GM12878 (cell line): Measurements from ENCODE around the gene PTPN13. TPM values are rescaled to one million over a fixed set of nuclear protein-coding genes. Genes with fewer than 3 reads are reported as not detected.

Experiments used
- ASH2L ChIP-seq: fragments of 300-600, 200-600 bp; sonication (generic); IDR thresholded peaks from 2 replicates; pipeline ENCODE4 v1.6.1; 2017; ENCODE audit warnings: low read depth, mild to moderate bottlenecking, borderline replicate concordance
- CBX3 ChIP-seq: fragments of 200-600 bp; sonication (generic); IDR thresholded peaks from 2 replicates; pipeline ENCODE4 v1.6.1; 2016; ENCODE audit warnings: low read depth, borderline replicate concordance
- E2F4 ChIP-seq: IDR thresholded peaks from 2 replicates; pipeline ENCODE4 v1.6.1; 2012; ENCODE audit warnings: low read depth, low read length, improper control_type of control experiment
- ELK1 ChIP-seq: IDR thresholded peaks from 2 replicates; pipeline ENCODE4 v1.6.1; 2012; ENCODE audit warnings: low read depth, low read length, improper control_type of control experiment
- ESRRA ChIP-seq: IDR thresholded peaks from 2 replicates; pipeline ENCODE4 v1.6.1; 2012; ENCODE audit warnings: mild to moderate bottlenecking, low read length, improper control_type of control experiment
- FOXK2 ChIP-seq: fragments of 450-650 bp; IDR thresholded peaks from 2 replicates; pipeline ENCODE4 v1.6.1; 2017; ENCODE audit warnings: mild to moderate bottlenecking, moderate library complexity
- IRF4 ChIP-seq: IDR thresholded peaks from 2 replicates; pipeline ENCODE4 v1.6.1; 2011; ENCODE audit warnings: low read depth, low read length
- MYC ChIP-seq: IDR thresholded peaks from 2 replicates; pipeline ENCODE4 v1.6.1; 2011; ENCODE audit warnings: mild to moderate bottlenecking, low read length, moderate library complexity, inconsistent platforms; ENCODE audit not compliant: insufficient read depth, insufficient replicate concordance, insufficient read length, severe bottlenecking
- NFIC ChIP-seq: IDR thresholded peaks from 2 replicates; pipeline ENCODE4 v1.6.1; 2012; ENCODE audit warnings: low read depth, mild to moderate bottlenecking, inconsistent platforms, low read length, moderate library complexity
- NFXL1 ChIP-seq: fragments of 450-650 bp; IDR thresholded peaks from 2 replicates; pipeline ENCODE4 v1.6.1; 2017; ENCODE audit warnings: antibody characterized with exemption, mild to moderate bottlenecking, borderline replicate concordance
- NRF1 ChIP-seq: conservative IDR thresholded peaks from 2 replicates; pipeline ENCODE4 v1.6.1; 2011; ENCODE audit warnings: mild to moderate bottlenecking, low read depth, low read length, improper control_type of control experiment
- PML ChIP-seq: IDR thresholded peaks from 2 replicates; pipeline ENCODE4 v1.6.1; 2012; ENCODE audit warnings: low read length, inconsistent platforms
- RBBP5 ChIP-seq: fragments of 200-600 bp; sonication (generic); conservative IDR thresholded peaks from 2 replicates; pipeline ENCODE4 v1.6.1; 2016
- RCOR1 ChIP-seq: conservative IDR thresholded peaks from 2 replicates; pipeline ENCODE4 v1.6.1; 2012; ENCODE audit warnings: low read depth, low read length, improper control_type of control experiment
- RELA ChIP-seq: fragments of 450-650 bp; IDR thresholded peaks from 2 replicates; pipeline ENCODE4 v1.8.0; 2014; ENCODE audit warnings: borderline replicate concordance; ENCODE audit not compliant: partially characterized antibody
- SIX5 ChIP-seq: IDR thresholded peaks from 2 replicates; pipeline ENCODE4 v1.6.1; 2011; ENCODE audit warnings: mild to moderate bottlenecking, low read depth, low read length, moderate library complexity; ENCODE audit not compliant: severe bottlenecking
- SREBF2 ChIP-seq: IDR thresholded peaks from 2 replicates; pipeline ENCODE4 v1.6.1; 2012; ENCODE audit warnings: mild to moderate bottlenecking, low read length
- STAT1 ChIP-seq: fragments of 450-650 bp; conservative IDR thresholded peaks from 2 replicates; pipeline ENCODE4 v1.6.1; 2014; ENCODE audit warnings: antibody characterized with exemption, mild to moderate bottlenecking
- SUZ12 ChIP-seq: fragments of 200-600 bp; sonication (generic); IDR thresholded peaks from one replicate; pipeline ENCODE4 v1.6.1; 2018; ENCODE audit warnings: antibody characterized with exemption, mild to moderate bottlenecking; ENCODE audit not compliant: unreplicated experiment
- TARDBP ChIP-seq: IDR thresholded peaks from 2 replicates; pipeline ENCODE4 v1.6.1; 2016; ENCODE audit warnings: borderline replicate concordance
- TCF7 ChIP-seq: IDR thresholded peaks from 2 replicates; pipeline ENCODE4 v1.6.1; 2014; ENCODE audit warnings: antibody characterized with exemption, borderline replicate concordance
- YBX1 ChIP-seq: fragments of 450-650 bp; IDR thresholded peaks from 2 replicates; pipeline ENCODE4 v1.6.1; 2016; ENCODE audit warnings: antibody characterized with exemption
- ZNF687 ChIP-seq: fragments of 450-650 bp; IDR thresholded peaks from 2 replicates; pipeline ENCODE4 v1.6.1; 2017; ENCODE audit warnings: mild to moderate bottlenecking, moderate library complexity
- polyA plus RNA-seq, 11 experiments: library from polyadenylated mRNA; depleted of rRNA in 4 of 11; unstranded in 6 of 11; stranded (reverse) in 5 of 11; fragments of >200 nt; fragmentation: Nextera tagmentation in 4 of 11; fragmentation: Illumina TruSeq in 1 of 11; extraction: Ambion mirVana in 4 of 11; extraction: Trizol in 1 of 11; gene quantifications; 1 replicate in 1 of 11; 2 replicates in 10 of 11; pipeline versions ENCODE4 v1.2.1 to v1.2.3, GENCODE V29; 2011 to 2016; ENCODE audit warnings: inconsistent platforms in 2 of 11, missing spikeins in 2 of 11, low read depth in 1 of 11
- total RNA-seq, 4 experiments: library from RNA; depleted of rRNA in 3 of 4; stranded (reverse); fragments of >200 nt in 3 of 4; fragmentation: Illumina TruSeq in 1 of 4; extraction: Trizol in 1 of 4; gene quantifications; 2 replicates each; pipeline versions ENCODE4 v1.2.1 to v1.2.3, GENCODE V29; 2013 to 2021
- TF ChIP-seq, protein P1 (sequence below): fragments of 450-650 bp; IDR thresholded peaks from 2 replicates; pipeline ENCODE4 v1.6.1; 2016; ENCODE audit warnings: mild to moderate bottlenecking

Gene PTPN13
- total and polyA plus RNA-seq, 10 of the 15 experiments (the other 5 are each of a cell fraction or from before 2014, with no cell fraction given): 8.5 to 69.4 (median 33.9) TPM

DNA sequence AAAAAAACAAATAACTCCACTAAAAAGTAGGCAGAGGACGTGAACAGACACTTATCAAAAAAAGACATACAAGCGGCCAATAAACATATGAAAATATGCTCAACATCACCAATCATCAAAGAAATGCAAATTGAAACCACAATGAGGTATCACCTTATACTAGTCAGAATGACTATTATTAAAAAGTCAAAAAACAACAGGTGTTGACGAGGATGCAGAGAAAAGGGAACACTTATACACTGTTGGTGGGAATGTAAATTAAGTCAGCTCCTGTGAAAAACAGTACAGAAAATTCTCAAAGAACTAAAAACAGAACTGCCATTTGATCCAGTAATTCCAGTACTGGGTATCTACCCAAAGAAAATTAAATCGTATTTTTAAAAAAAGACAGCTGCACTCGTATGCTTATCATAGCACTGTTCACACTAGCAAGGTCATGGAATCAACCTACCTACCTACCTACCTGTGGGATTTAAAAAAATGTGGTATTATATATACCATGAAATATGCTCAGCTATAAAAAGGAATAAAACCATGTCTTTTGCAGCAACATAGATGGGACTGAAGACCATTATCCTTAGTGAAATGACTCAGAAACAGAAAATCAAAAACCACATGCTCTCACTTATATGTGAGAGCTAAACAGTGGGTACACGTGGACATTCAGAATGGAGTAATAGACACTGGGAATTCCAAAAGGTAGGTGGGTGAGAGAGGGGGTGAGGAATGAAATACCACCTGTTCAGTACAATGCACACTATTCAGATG, 24.8 kb upstream of the PTPN13 start (continued):
- TF ChIP-seq, protein P1, sequence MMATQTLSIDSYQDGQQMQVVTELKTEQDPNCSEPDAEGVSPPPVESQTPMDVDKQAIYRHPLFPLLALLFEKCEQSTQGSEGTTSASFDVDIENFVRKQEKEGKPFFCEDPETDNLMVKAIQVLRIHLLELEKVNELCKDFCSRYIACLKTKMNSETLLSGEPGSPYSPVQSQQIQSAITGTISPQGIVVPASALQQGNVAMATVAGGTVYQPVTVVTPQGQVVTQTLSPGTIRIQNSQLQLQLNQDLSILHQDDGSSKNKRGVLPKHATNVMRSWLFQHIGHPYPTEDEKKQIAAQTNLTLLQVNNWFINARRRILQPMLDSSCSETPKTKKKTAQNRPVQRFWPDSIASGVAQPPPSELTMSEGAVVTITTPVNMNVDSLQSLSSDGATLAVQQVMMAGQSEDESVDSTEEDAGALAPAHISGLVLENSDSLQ: no peak
- TF ChIP-seq PML: no peak
- no peak for TF ChIP-seq SUZ12
- TF ChIP-seq TCF7: peak; percentile 41; the same call in 1 of the 2 replicates
- TF ChIP-seq NRF1: no peak
- no peak for TF ChIP-seq ESRRA
- no peak for TF ChIP-seq ELK1
- no peak for TF ChIP-seq SREBF2
- no peak for TF ChIP-seq E2F4
- no peak for TF ChIP-seq SIX5
- TF ChIP-seq RELA: no peak
- TF ChIP-seq NFXL1: no peak
- TF ChIP-seq NFIC: peak; percentile 79; the same call in 1 of the 2 replicates
- TF ChIP-seq ZNF687: no peak
- TF ChIP-seq IRF4: peak; percentile 77; the same call in 1 of the 2 replicates
- no peak for TF ChIP-seq RCOR1
- no peak for TF ChIP-seq MYC
- TF ChIP-seq RBBP5: no peak
- no peak for TF ChIP-seq CBX3
- TF ChIP-seq FOXK2: no peak
- TF ChIP-seq ASH2L: no peak
- no peak for TF ChIP-seq TARDBP
- TF ChIP-seq YBX1: no peak
- TF ChIP-seq STAT1: no peak
